Panc1 (cell line): ENCODE results near the gene RPUSD1. TPM values are rescaled to one million over a fixed set of nuclear protein-coding genes. Genes with fewer than 3 reads are reported as not detected.
A peak's percentile ranks its signal among the peaks of the same experiment; 100 is the strongest.

ENCODE experiments used
- ATAC-seq: fragments of 200-7000 bp; cut with Tn5 transposase; 2 replicates; pipeline ENCODE4 v1.9.1; 2020; ENCODE audit warnings: mild to moderate bottlenecking, moderate library complexity
- BruUV-seq: library from RNA; stranded (reverse); fragments of 400-500 nt; replicated peaks from 2 replicates; lab custom pipeline; 2021; lab: Mats Ljungman, UMichigan
- CTCF ChIA-PET: fragments of 300-600 bp; sonication (Branson Sonifier 250); formaldehyde crosslinking; loops from one replicate; lab custom pipeline; 2022; ENCODE audit warnings: antibody characterized with exemption; lab: Charles Lee
- POLR2A ChIA-PET: fragments of 300-600 bp; sonication (Branson Sonifier 250); formaldehyde crosslinking; loops from one replicate; lab custom pipeline; 2022; ENCODE audit warnings: antibody characterized with exemption; lab: Charles Lee
- DNase-seq: peaks from one replicate; pipeline ENCODE4 v3.0.0-alpha.2; 2010; ENCODE audit warnings: low read depth, low spot score
- H3K27ac ChIP-seq: 2 replicates; pipeline ENCODE4 v1.5.1; 2011; ENCODE audit warnings: mild to moderate bottlenecking, low read length, inconsistent platforms
- H3K27me3 ChIP-seq: fragments of 200-500 bp; sonication (Bioruptor generic); 2 replicates; pipeline ENCODE4 v1.6.0; 2014; ENCODE audit warnings: low read length, inconsistent platforms; ENCODE audit not compliant: control insufficient read depth, insufficient read depth
- H3K36me3 ChIP-seq: fragments of 200-500 bp; sonication (Bioruptor generic); 2 replicates; pipeline ENCODE4 v1.5.1; 2014; ENCODE audit warnings: inconsistent platforms, mild to moderate bottlenecking, low read length, moderate library complexity; ENCODE audit not compliant: control insufficient read depth, insufficient read depth
- H3K4me1 ChIP-seq: 2 replicates; pipeline ENCODE4 v1.5.1; 2011; ENCODE audit warnings: inconsistent platforms, mild to moderate bottlenecking, low read length, moderate library complexity; ENCODE audit not compliant: control insufficient read depth, insufficient read depth
- H3K4me3 ChIP-seq, 2 experiments: 2 replicates each; pipeline ENCODE4 v1.5.1; 2011 to 2012; ENCODE audit warnings: low read depth in 2 of 2, low read length in 2 of 2, mild to moderate bottlenecking in 2 of 2, inconsistent platforms in 1 of 2, moderate library complexity in 1 of 2
- H3K9me3 ChIP-seq: fragments of 200-500 bp; sonication (Bioruptor generic); 2 replicates; pipeline ENCODE4 v1.5.1; 2014; ENCODE audit warnings: low read depth, mild to moderate bottlenecking, inconsistent platforms, low read length, moderate library complexity; ENCODE audit not compliant: control insufficient read depth, insufficient read depth
- POLR2AphosphoS5 ChIP-seq: IDR thresholded peaks from 2 replicates; pipeline ENCODE4 v1.6.1; 2012; ENCODE audit warnings: mild to moderate bottlenecking, low read depth, low read length, moderate library complexity
- SIN3A ChIP-seq: IDR thresholded peaks from 2 replicates; pipeline ENCODE4 v1.6.1; 2012; ENCODE audit warnings: low read depth, mild to moderate bottlenecking, low read length, moderate library complexity, borderline replicate concordance; ENCODE audit not compliant: insufficient read depth
- TCF7L2 ChIP-seq: IDR thresholded peaks from 2 replicates; pipeline ENCODE4 v1.6.1; 2011; ENCODE audit warnings: mild to moderate bottlenecking, low read depth, low read length, inconsistent platforms
- in situ Hi-C: cut with HindIII; loops from 2 replicates; pipeline ENCODE4 v1.10.0; 2016; ENCODE audit warnings: low sequenced_read_pairs, low pct_unique_long_range_greater_than_20kb
- intact Hi-C: fragments of 100-400 bp; cut with micrococcal nuclease; formaldehyde crosslinking; loops from one replicate; pipeline ENCODE4 v1.10.0; 2022; ENCODE audit not compliant: unreplicated experiment
- total RNA-seq: library from RNA; stranded (reverse); gene quantifications from one replicate; pipeline ENCODE4 v1.2.1, GENCODE V29; 2021; ENCODE audit not compliant: unreplicated experiment
- TF ChIP-seq, protein P1 (sequence below): fragments of 450-650 bp; IDR thresholded peaks from 2 replicates; pipeline ENCODE4 v1.5.1; 2017; ENCODE audit warnings: mild to moderate bottlenecking
- TF ChIP-seq, protein P2 (sequence below), 2 experiments: IDR thresholded peaks; 2 replicates each; pipeline ENCODE4 v1.6.1; 2011 to 2012; ENCODE audit warnings: low read depth in 2 of 2, control low read depth in 1 of 2, low read length in 1 of 2, mild to moderate bottlenecking in 1 of 2, moderate library complexity in 1 of 2; ENCODE audit not compliant: insufficient read depth in 1 of 2

The RPUSD1 gene
- total RNA-seq, 1 experiment from 2014 or later: 61.1 TPM

GRCh38 chr16:787321-787966, 737 bp downstream of the RPUSD1 start:
- in situ Hi-C loops (no loop called here), intact Hi-C loops (loop anchor here (5.0 kb wide), 1 partner anchor 45 kb away; the partner anchor contains the start of gene CIAO3)
- ChIA-PET POLR2A (no interaction called here), CTCF (no interaction called here)
- Histone ChIP-seq H3K27ac (peak overlapping the region; percentile 79), H3K9me3 (no peaks in the 10 kb centered on the region), H3K4me3 (peak overlapping the region; percentile 72 to 89), H3K36me3 (peaks cover 5% of the 10 kb centered on the region), H3K27me3 (no peaks in the 10 kb centered on the region), H3K4me1 (peaks cover 4% of the 10 kb centered on the region)
- ATAC-seq: no peak
- no peak for DNase-seq
- BruUV-seq: TSS peak; percentile 72
- TF ChIP-seq TCF7L2 (no peak), POLR2AphosphoS5 (no peak), SIN3A (no peak)

GRCh38 chr16:785563-786535, 2.3 kb downstream of the RPUSD1 start:
- CTCF ChIA-PET: interaction anchor here (0.5 to 1.4 kb wide), 7 partner anchors 40 to 76 kb away, joined by 3 to 7 read pairs (median 4); partner anchors contain the start of genes CIAO3 and METRN
- no TSS peak for BruUV-seq
- intact Hi-C loops: loop anchor here (5.0 kb wide), 1 partner anchor 44 kb away; the partner anchor contains the start of gene CIAO3
- DNase-seq (no peak), ATAC-seq (peak; percentile 58)
- in situ Hi-C loops: no loop called here
- H3K9me3 ChIP-seq: no peaks in the 10 kb centered on the region
- H3K27me3 ChIP-seq: no peaks in the 10 kb centered on the region
- POLR2A ChIA-PET: no interaction called here
- no peak overlapping the region for H3K27ac ChIP-seq
- H3K36me3 ChIP-seq: peaks cover 2% of the 10 kb centered on the region; the same call in 1 of the 2 replicates
- H3K4me1 ChIP-seq: peaks cover 4% of the 10 kb centered on the region
- no peak for TF ChIP-seq TCF7L2
- TF ChIP-seq POLR2AphosphoS5: no peak
- TF ChIP-seq, protein P1, sequence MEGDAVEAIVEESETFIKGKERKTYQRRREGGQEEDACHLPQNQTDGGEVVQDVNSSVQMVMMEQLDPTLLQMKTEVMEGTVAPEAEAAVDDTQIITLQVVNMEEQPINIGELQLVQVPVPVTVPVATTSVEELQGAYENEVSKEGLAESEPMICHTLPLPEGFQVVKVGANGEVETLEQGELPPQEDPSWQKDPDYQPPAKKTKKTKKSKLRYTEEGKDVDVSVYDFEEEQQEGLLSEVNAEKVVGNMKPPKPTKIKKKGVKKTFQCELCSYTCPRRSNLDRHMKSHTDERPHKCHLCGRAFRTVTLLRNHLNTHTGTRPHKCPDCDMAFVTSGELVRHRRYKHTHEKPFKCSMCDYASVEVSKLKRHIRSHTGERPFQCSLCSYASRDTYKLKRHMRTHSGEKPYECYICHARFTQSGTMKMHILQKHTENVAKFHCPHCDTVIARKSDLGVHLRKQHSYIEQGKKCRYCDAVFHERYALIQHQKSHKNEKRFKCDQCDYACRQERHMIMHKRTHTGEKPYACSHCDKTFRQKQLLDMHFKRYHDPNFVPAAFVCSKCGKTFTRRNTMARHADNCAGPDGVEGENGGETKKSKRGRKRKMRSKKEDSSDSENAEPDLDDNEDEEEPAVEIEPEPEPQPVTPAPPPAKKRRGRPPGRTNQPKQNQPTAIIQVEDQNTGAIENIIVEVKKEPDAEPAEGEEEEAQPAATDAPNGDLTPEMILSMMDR: peak; percentile 96
- TF ChIP-seq SIN3A: no peak
- H3K4me3 ChIP-seq: no peak overlapping the region

- Histone ChIP-seq H3K27me3 (no peaks in the 10 kb centered on the region), H3K36me3 (peaks cover 2% of the 10 kb centered on the region; the same call in 1 of the 2 replicates), H3K9me3 (no peaks in the 10 kb centered on the region), H3K4me3 (no peak overlapping the region), H3K27ac (no peak overlapping the region), H3K4me1 (peaks cover 4% of the 10 kb centered on the region)
- BruUV-seq: no TSS peak
- no peak for ATAC-seq
- intact Hi-C loops (no loop called here), in situ Hi-C loops (no loop called here)
- ChIA-PET CTCF (interaction anchor here (1.2 to 1.4 kb wide), 4 partner anchors 38 to 75 kb away, joined by 4 to 7 read pairs (median 4); no protein-coding TSS in a partner anchor), POLR2A (interaction anchor here (0.6 kb wide), 3 partner anchors 11 to 56 kb away, joined by 3 to 10 read pairs (median 5); no protein-coding TSS in a partner anchor)
- no peak for DNase-seq
- no peak for TF ChIP-seq TCF7L2
- no peak for TF ChIP-seq POLR2AphosphoS5
- no peak for TF ChIP-seq SIN3A
- TF ChIP-seq, protein P2, sequence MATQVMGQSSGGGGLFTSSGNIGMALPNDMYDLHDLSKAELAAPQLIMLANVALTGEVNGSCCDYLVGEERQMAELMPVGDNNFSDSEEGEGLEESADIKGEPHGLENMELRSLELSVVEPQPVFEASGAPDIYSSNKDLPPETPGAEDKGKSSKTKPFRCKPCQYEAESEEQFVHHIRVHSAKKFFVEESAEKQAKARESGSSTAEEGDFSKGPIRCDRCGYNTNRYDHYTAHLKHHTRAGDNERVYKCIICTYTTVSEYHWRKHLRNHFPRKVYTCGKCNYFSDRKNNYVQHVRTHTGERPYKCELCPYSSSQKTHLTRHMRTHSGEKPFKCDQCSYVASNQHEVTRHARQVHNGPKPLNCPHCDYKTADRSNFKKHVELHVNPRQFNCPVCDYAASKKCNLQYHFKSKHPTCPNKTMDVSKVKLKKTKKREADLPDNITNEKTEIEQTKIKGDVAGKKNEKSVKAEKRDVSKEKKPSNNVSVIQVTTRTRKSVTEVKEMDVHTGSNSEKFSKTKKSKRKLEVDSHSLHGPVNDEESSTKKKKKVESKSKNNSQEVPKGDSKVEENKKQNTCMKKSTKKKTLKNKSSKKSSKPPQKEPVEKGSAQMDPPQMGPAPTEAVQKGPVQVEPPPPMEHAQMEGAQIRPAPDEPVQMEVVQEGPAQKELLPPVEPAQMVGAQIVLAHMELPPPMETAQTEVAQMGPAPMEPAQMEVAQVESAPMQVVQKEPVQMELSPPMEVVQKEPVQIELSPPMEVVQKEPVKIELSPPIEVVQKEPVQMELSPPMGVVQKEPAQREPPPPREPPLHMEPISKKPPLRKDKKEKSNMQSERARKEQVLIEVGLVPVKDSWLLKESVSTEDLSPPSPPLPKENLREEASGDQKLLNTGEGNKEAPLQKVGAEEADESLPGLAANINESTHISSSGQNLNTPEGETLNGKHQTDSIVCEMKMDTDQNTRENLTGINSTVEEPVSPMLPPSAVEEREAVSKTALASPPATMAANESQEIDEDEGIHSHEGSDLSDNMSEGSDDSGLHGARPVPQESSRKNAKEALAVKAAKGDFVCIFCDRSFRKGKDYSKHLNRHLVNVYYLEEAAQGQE (IDR thresholded peaks at IDR 0.05; ENCODE audit: insufficient read depth in 1 of 2, low read depth in 2 of 2, low read length in 1 of 2): no peak
- TF ChIP-seq, protein P1: no peak
Observed at GRCh38 chr16:784431-784830, 3.8 kb downstream of the RPUSD1 start.
